MCF 10A (cell line): ENCODE results near the gene OR2AK2. TPM values are rescaled to one million over a fixed set of nuclear protein-coding genes. Genes with fewer than 3 reads are reported as not detected.

Experiments
- Bru-seq: library from RNA; stranded (reverse); fragments of 400-500 nt; gene quantifications from one replicate; lab custom pipeline; 2021; lab: Mats Ljungman, UMichigan
- BruChase-seq, 2 experiments: library from RNA; stranded (reverse); fragments of 400-500 nt; gene quantifications; one replicate each; lab custom pipeline; 2021; lab: Mats Ljungman, UMichigan
- BruUV-seq: library from RNA; stranded (reverse); fragments of 400-500 nt; replicated peaks from 2 replicates; lab custom pipeline; 2021; lab: Mats Ljungman, UMichigan
- CTCF ChIA-PET: fragments of 300-600 bp; sonication (Branson Sonifier 250); formaldehyde crosslinking; extraction: SDS; loops from one replicate; lab custom pipeline; 2021; ENCODE audit warnings: antibody characterized with exemption, inconsistent platforms; lab: Yijun Ruan, JAX
- POLR2A ChIA-PET: fragments of 300-600, 350-650 bp; sonication (Branson Sonifier 250); formaldehyde crosslinking; extraction: SDS; loops from one replicate; lab custom pipeline; 2020; ENCODE audit warnings: antibody characterized with exemption, inconsistent platforms; lab: Yijun Ruan, JAX
- DNase-seq: peaks from one replicate; pipeline ENCODE4 v3.0.0-alpha.2; 2018; ENCODE audit not compliant: unreplicated experiment
- H3K27ac Mint-ChIP-seq: one replicate; pipeline ENCODE4 v1.8.0; 2022; ENCODE audit warnings: mild to moderate bottlenecking, low read depth, mixed read lengths; ENCODE audit not compliant: unreplicated experiment
- H3K27me3 Mint-ChIP-seq: one replicate; pipeline ENCODE4 v1.8.0; 2022; ENCODE audit warnings: mixed read lengths; ENCODE audit not compliant: insufficient read depth, unreplicated experiment
- H3K36me3 Mint-ChIP-seq: one replicate; pipeline ENCODE4 v1.8.0; 2022; ENCODE audit warnings: mild to moderate bottlenecking, moderate library complexity, mixed read lengths; ENCODE audit not compliant: insufficient read depth, unreplicated experiment
- H3K4me1 Mint-ChIP-seq: one replicate; pipeline ENCODE4 v1.8.0; 2022; ENCODE audit warnings: mixed read lengths; ENCODE audit not compliant: insufficient read depth, unreplicated experiment
- H3K4me3 Mint-ChIP-seq: one replicate; pipeline ENCODE4 v1.8.0; 2022; ENCODE audit warnings: mild to moderate bottlenecking, moderate library complexity, mixed read lengths; ENCODE audit not compliant: unreplicated experiment
- H3K9me3 Mint-ChIP-seq: one replicate; pipeline ENCODE4 v1.8.0; 2022; ENCODE audit warnings: mixed read lengths; ENCODE audit not compliant: unreplicated experiment
- intact Hi-C: fragments of 100-400 bp; cut with micrococcal nuclease; formaldehyde crosslinking; loops from 2 replicates; pipeline ENCODE4 v1.14.1; 2022
- long read RNA-seq: library from polyadenylated mRNA; stranded (forward); transcript quantifications from one replicate; pipeline ENCODE4 v2.0.0, GENCODE V29; 2022
- total RNA-seq: library from RNA; stranded (reverse); gene quantifications from 2 replicates; pipeline ENCODE4 v1.2.3, GENCODE V29; 2022
- TF ChIP-seq, protein P1 (sequence below): fragments of 200-600 bp; IDR thresholded peaks from one replicate; pipeline ENCODE4 v1.8.0; 2022; ENCODE audit warnings: antibody characterized with exemption, mild to moderate bottlenecking; ENCODE audit not compliant: unreplicated experiment

OR2AK2 gene
- total RNA-seq (not detected in 2 replicates), Bru-seq, nascent RNA (not detected), BruChase-seq, experiment 1, labeled RNA remaining after a 6-hour chase (not detected), BruChase-seq, experiment 2, labeled RNA remaining after a 2-hour chase (not detected)
- long read RNA-seq: 0 reads

GRCh38 chr1:247964933-247965332, at the start of gene OR2AK2:
OR2AK2 (plus strand) TSS chr1:247965233; CDS start chr1:247965377, 144 bp downstream.
- BruUV-seq: no TSS peak
- DNase-seq: no peak
- peaks cover 7% of the 10 kb centered on the region for H3K9me3 Mint-ChIP-seq
- H3K27me3 Mint-ChIP-seq: no peaks in the 10 kb centered on the region
- TF ChIP-seq, protein P1, sequence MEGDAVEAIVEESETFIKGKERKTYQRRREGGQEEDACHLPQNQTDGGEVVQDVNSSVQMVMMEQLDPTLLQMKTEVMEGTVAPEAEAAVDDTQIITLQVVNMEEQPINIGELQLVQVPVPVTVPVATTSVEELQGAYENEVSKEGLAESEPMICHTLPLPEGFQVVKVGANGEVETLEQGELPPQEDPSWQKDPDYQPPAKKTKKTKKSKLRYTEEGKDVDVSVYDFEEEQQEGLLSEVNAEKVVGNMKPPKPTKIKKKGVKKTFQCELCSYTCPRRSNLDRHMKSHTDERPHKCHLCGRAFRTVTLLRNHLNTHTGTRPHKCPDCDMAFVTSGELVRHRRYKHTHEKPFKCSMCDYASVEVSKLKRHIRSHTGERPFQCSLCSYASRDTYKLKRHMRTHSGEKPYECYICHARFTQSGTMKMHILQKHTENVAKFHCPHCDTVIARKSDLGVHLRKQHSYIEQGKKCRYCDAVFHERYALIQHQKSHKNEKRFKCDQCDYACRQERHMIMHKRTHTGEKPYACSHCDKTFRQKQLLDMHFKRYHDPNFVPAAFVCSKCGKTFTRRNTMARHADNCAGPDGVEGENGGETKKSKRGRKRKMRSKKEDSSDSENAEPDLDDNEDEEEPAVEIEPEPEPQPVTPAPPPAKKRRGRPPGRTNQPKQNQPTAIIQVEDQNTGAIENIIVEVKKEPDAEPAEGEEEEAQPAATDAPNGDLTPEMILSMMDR: no peak
- intact Hi-C loops: no loop called here
- H3K27ac Mint-ChIP-seq: no peak within 1 kb of the TSS
- no peaks in the 10 kb centered on the region for H3K36me3 Mint-ChIP-seq
- H3K4me3 Mint-ChIP-seq: no peak within 1 kb of the TSS
- ChIA-PET CTCF (no interaction called here), POLR2A (no interaction called here)
- peaks cover 38% of the 10 kb centered on the region for H3K4me1 Mint-ChIP-seq

GRCh38 chr1:247919952-247920351, 45.1 kb upstream of the OR2AK2 start, which contains the start of gene OR2T8:
OR2T8 (plus strand) TSS chr1:247920252; CDS start chr1:247921018, 766 bp downstream.
- Mint-ChIP-seq H3K27ac (no peak within 1 kb of the TSS), H3K27me3 (no peaks in the 10 kb centered on the region), H3K9me3 (no peaks in the 10 kb centered on the region), H3K36me3 (no peaks in the 10 kb centered on the region), H3K4me1 (peaks cover 18% of the 10 kb centered on the region), H3K4me3 (no peak within 1 kb of the TSS)
- POLR2A ChIA-PET: no interaction called here
- BruUV-seq: no TSS peak
- TF ChIP-seq, protein P1: no peak
- CTCF ChIA-PET: no interaction called here
- no peak for DNase-seq
- intact Hi-C loops: no loop called here

GRCh38 chr1:247923941-247924340, 41.1 kb upstream of the OR2AK2 start:
- Mint-ChIP-seq H3K4me3 (no peak overlapping the region), H3K27ac (no peak overlapping the region), H3K36me3 (no peaks in the 10 kb centered on the region), H3K4me1 (no peaks in the 10 kb centered on the region), H3K9me3 (no peaks in the 10 kb centered on the region), H3K27me3 (no peaks in the 10 kb centered on the region)
- DNase-seq: no peak
- BruUV-seq: no TSS peak
- intact Hi-C loops: no loop called here
- TF ChIP-seq, protein P1: no peak
- POLR2A ChIA-PET: no interaction called here
- CTCF ChIA-PET: interaction anchor here (0.7 to 1.9 kb wide), 5 partner anchors 9 to 319 kb away, joined by 3 to 4 read pairs (median 4); no protein-coding TSS in a partner anchor

DNA sequence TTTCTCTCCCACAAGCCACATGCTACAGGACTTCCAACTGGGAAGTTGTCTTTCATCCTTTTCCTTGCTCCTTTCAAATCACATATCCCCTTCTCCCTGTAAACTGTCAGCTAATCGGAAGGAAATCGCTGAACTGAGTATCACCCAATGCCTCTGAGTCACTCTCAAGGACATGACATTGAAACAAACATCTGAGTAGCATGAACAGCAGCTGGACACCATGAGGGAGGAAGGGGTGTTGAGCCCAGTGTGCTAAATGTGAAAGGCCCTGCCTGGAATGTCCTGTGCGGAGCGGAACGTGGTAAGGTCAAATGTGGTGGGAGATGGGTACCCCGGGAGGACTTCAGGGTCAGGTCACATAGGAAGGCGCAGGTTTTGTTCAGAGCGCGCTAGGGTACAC, 40.2 kb upstream of the OR2AK2 start, which contains the start of gene OR2AJ1:
Gene OR2AJ1, plus strand, starts transcription at position 22 of the 400 bp plus-strand sequence. CDS start 8,880 bp downstream, outside the sequence.
- TF ChIP-seq, protein P1: no peak
- BruUV-seq: no TSS peak
- DNase-seq: no peak
- Mint-ChIP-seq H3K27me3 (no peaks in the 10 kb centered on the region), H3K36me3 (no peaks in the 10 kb centered on the region), H3K27ac (no peak within 1 kb of the TSS), H3K4me3 (no peak within 1 kb of the TSS), H3K9me3 (no peaks in the 10 kb centered on the region), H3K4me1 (no peaks in the 10 kb centered on the region)
- intact Hi-C loops: no loop called here
- ChIA-PET CTCF (interaction anchor here (0.7 to 1.9 kb wide), 5 partner anchors 9 to 468 kb away, joined by 3 to 4 read pairs (median 4); no protein-coding TSS in a partner anchor), POLR2A (interaction anchor here (0.6 kb wide), 1 partner anchor 10 kb away, joined by 3 read pairs; no protein-coding TSS in a partner anchor)
